HG02678 (cell line): Measurements from ENCODE around the gene CNKSR2.
"Not testable (repeated sequence)": the region's sequence is repeated elsewhere in the genome, so short reads cannot be mapped to it uniquely, and the experiment has no call there.

Experiments used
- ATAC-seq: cut with Tn5 transposase; IDR thresholded peaks from one replicate; pipeline ENCODE4 v1.9.1; 2021; ENCODE audit warnings: mild to moderate bottlenecking, moderate library complexity; ENCODE audit not compliant: unreplicated experiment

CNKSR2 gene

GRCh38 chrX:21438792-21439191 is 64.6 kb downstream of the CNKSR2 start:
- ATAC-seq: peak; percentile 99

- no peak for ATAC-seq
Measured at GRCh38 chrX:21440911-21441310, 66.7 kb downstream of the CNKSR2 start.

GRCh38 chrX:21457718-21458117 is 83.5 kb downstream of the CNKSR2 start:
- ATAC-seq: no peak

GRCh38 chrX:21469071-21469470 is 94.9 kb downstream of the CNKSR2 start:
- no peak for ATAC-seq

- ATAC-seq: no peak
Measured at GRCh38 chrX:21476909-21477308, 102.7 kb downstream of the CNKSR2 start.

GRCh38 chrX:21479695-21480270 is 105.6 kb downstream of the CNKSR2 start:
- ATAC-seq: peak; percentile 88

- no peak for ATAC-seq
Measured at GRCh38 chrX:21481761-21482160, 107.5 kb downstream of the CNKSR2 start.

GRCh38 chrX:21484051-21484450 is 109.8 kb downstream of the CNKSR2 start:
- not testable (repeated sequence) for ATAC-seq

GRCh38 chrX:21487832-21488231 is 113.6 kb downstream of the CNKSR2 start:
- ATAC-seq: no peak

- no peak for ATAC-seq
Measured at GRCh38 chrX:21490341-21490740, 116.1 kb downstream of the CNKSR2 start.

GRCh38 chrX:21493226-21493830 is 119.1 kb downstream of the CNKSR2 start:
- ATAC-seq: no peak

GRCh38 chrX:21503593-21503992 is 129.4 kb downstream of the CNKSR2 start:
- ATAC-seq: peak; percentile 97

GRCh38 chrX:21509912-21510311 is 135.7 kb downstream of the CNKSR2 start:
- no peak for ATAC-seq

GRCh38 chrX:21524008-21524407 is 149.8 kb downstream of the CNKSR2 start:
- ATAC-seq: no peak

- no peak for ATAC-seq
Measured at GRCh38 chrX:21528076-21528475, 153.9 kb downstream of the CNKSR2 start.

GRCh38 chrX:21529771-21530170 is 155.6 kb downstream of the CNKSR2 start:
- no peak for ATAC-seq

GRCh38 chrX:21544642-21545041 is 170.4 kb downstream of the CNKSR2 start:
- not testable (repeated sequence) for ATAC-seq

GRCh38 chrX:21559417-21559816 is 185.2 kb downstream of the CNKSR2 start:
- no peak for ATAC-seq

GRCh38 chrX:21565025-21565424 is 190.8 kb downstream of the CNKSR2 start:
- no peak for ATAC-seq

- no peak for ATAC-seq
Measured at GRCh38 chrX:21574793-21575192, 200.6 kb downstream of the CNKSR2 start.

GRCh38 chrX:21581479-21581878 is 207.3 kb downstream of the CNKSR2 start:
- no peak for ATAC-seq

- ATAC-seq: no peak
Measured at GRCh38 chrX:21586001-21586400, 211.8 kb downstream of the CNKSR2 start.
